Measurements from ENCODE around the gene ZNF277.
"Not testable (repeated sequence)": the region's sequence is repeated elsewhere in the genome, so short reads cannot be mapped to it uniquely, and the experiment has no call there.

Gene ZNF277

GRCh38 chr7:112288301-112288700 is 81.8 kb downstream of the ZNF277 start:
- DNase-seq (ENCODE audit: low read depth, low spot score) = no peak

- no peak for DNase-seq (ENCODE audit: low read depth, low spot score)
Measured at GRCh38 chr7:112290065-112290464, 83.6 kb downstream of the ZNF277 start.

- DNase-seq (ENCODE audit: low read depth, low spot score) = no peak
Measured at GRCh38 chr7:112292162-112292561, 85.7 kb downstream of the ZNF277 start.

- DNase-seq (ENCODE audit: low read depth, low spot score) = no peak
Measured at GRCh38 chr7:112293416-112293815, 86.9 kb downstream of the ZNF277 start.

GRCh38 chr7:112296432-112296831 is 89.9 kb downstream of the ZNF277 start:
- DNase-seq (ENCODE audit: low read depth, low spot score) = no peak

GRCh38 chr7:112297681-112298080 is 91.2 kb downstream of the ZNF277 start:
- no peak for DNase-seq (ENCODE audit: low read depth, low spot score)

GRCh38 chr7:112298543-112299100 is 92.1 kb downstream of the ZNF277 start:
- no peak for DNase-seq (ENCODE audit: low read depth, low spot score)

- DNase-seq (ENCODE audit: low read depth, low spot score) = no peak
Measured at GRCh38 chr7:112300072-112300471, 93.6 kb downstream of the ZNF277 start.

GRCh38 chr7:112300831-112301407 is 94.4 kb downstream of the ZNF277 start:
- DNase-seq (ENCODE audit: low read depth, low spot score) = no peak

GRCh38 chr7:112302566-112302965 is 96.1 kb downstream of the ZNF277 start:
- DNase-seq (ENCODE audit: low read depth, low spot score) = no peak

GRCh38 chr7:112306903-112307302 is 100.4 kb downstream of the ZNF277 start:
- no peak for DNase-seq (ENCODE audit: low read depth, low spot score)

GRCh38 chr7:112307506-112307905 is 101.0 kb downstream of the ZNF277 start:
- DNase-seq (ENCODE audit: low read depth, low spot score) = no peak

GRCh38 chr7:112308974-112309373 is 102.5 kb downstream of the ZNF277 start:
- DNase-seq (ENCODE audit: low read depth, low spot score) = no peak

- DNase-seq (ENCODE audit: low read depth, low spot score) = not testable (repeated sequence)
Measured at GRCh38 chr7:112316803-112317202, 110.3 kb downstream of the ZNF277 start.

GRCh38 chr7:112322070-112322469 is 115.6 kb downstream of the ZNF277 start:
- DNase-seq (ENCODE audit: low read depth, low spot score) = no peak

- no peak for DNase-seq (ENCODE audit: low read depth, low spot score)
Measured at GRCh38 chr7:112327566-112327965, 121.1 kb downstream of the ZNF277 start.

GRCh38 chr7:112331492-112331891 is 125.0 kb downstream of the ZNF277 start:
- DNase-seq (ENCODE audit: low read depth, low spot score) = no peak

- DNase-seq (ENCODE audit: low read depth, low spot score) = no peak
Measured at GRCh38 chr7:112334366-112334765, 127.9 kb downstream of the ZNF277 start.

- DNase-seq (ENCODE audit: low read depth, low spot score) = no peak
Measured at GRCh38 chr7:112336261-112336660, 129.8 kb downstream of the ZNF277 start.

GRCh38 chr7:112336936-112337576 is 130.6 kb downstream of the ZNF277 start:
- no peak for DNase-seq (ENCODE audit: low read depth, low spot score)

GRCh38 chr7:112337892-112338291 is 131.4 kb downstream of the ZNF277 start:
- DNase-seq (ENCODE audit: low read depth, low spot score) = no peak

- no peak for DNase-seq (ENCODE audit: low read depth, low spot score)
Measured at GRCh38 chr7:112338786-112339185, 132.3 kb downstream of the ZNF277 start.

GRCh38 chr7:112341464-112341863 is 135.0 kb downstream of the ZNF277 start:
- DNase-seq (ENCODE audit: low read depth, low spot score) = no peak

Measured in smooth muscle cell of the brain vasculature (primary cell).